Gastroesophageal sphincter (tissue), 4 donors: ENCODE measurements around the gene OR13C9. TPM values are rescaled to one million over a fixed set of nuclear protein-coding genes. Genes with fewer than 3 reads are reported as not detected.

Experiments used
- ATAC-seq: fragments of 150-250 bp; one replicate; pipeline ENCODE4 v1.9.1; 2016; ENCODE audit warnings: mild to moderate bottlenecking, moderate library complexity
- H3K27ac ChIP-seq, 4 donors: fragments of 200-600 bp; sonication (generic) in 3 of 4; 1 replicate in 3 of 4; 2 replicates in 1 of 4; pipeline ENCODE4 v1.5.1; 2016 to 2019
- H3K27me3 ChIP-seq: fragments of 200-600 bp; sonication (generic); one replicate; pipeline ENCODE4 v1.5.1; 2019
- H3K36me3 ChIP-seq, 2 donors: fragments of 200-600 bp; sonication (generic); one replicate each; pipeline ENCODE4 v1.5.1; 2019; ENCODE audit warnings: control low read depth in 1 of 2
- H3K4me1 ChIP-seq, 3 donors: fragments of 200-600 bp; sonication (generic); 1 replicate in 2 of 3; 2 replicates in 1 of 3; pipeline ENCODE4 v1.5.1; 2016 to 2019; ENCODE audit warnings: control low read depth in 2 of 3
- H3K4me3 ChIP-seq, 2 donors: fragments of 200-600 bp; sonication (generic); one replicate each; pipeline ENCODE4 v1.5.1; 2019; ENCODE audit warnings: mild to moderate bottlenecking in 1 of 2, moderate library complexity in 1 of 2
- H3K9me3 ChIP-seq, 3 donors: fragments of 200-600 bp; sonication (generic); one replicate each; pipeline ENCODE4 v1.5.1; 2017 to 2019; ENCODE audit warnings: control low read depth in 2 of 3
- EP300 ChIP-seq: sonication (generic); formaldehyde crosslinking; IDR thresholded peaks from one replicate; pipeline ENCODE4 v1.6.1; 2017; ENCODE audit warnings: antibody characterized with exemption, mild to moderate bottlenecking
- POLR2A ChIP-seq, 2 donors: fragments of 450-650 bp; IDR thresholded peaks; one replicate each; pipeline ENCODE4 v1.6.1; 2017; ENCODE audit warnings: antibody characterized with exemption in 2 of 2, mild to moderate bottlenecking in 2 of 2, moderate library complexity in 1 of 2
- POLR2AphosphoS5 ChIP-seq: sonication (generic); formaldehyde crosslinking; IDR thresholded peaks from one replicate; pipeline ENCODE4 v1.6.1; 2017; ENCODE audit warnings: antibody characterized with exemption
- WGBS, 2 donors: methylation state at CpG; one replicate each; pipeline ENCODE4 v1.1.5; 2018; ENCODE audit warnings: low coverage in 1 of 2; 5-methylcytosine and 5-hydroxymethylcytosine counted together
- total RNA-seq, 4 donors: library from RNA; depleted of rRNA; stranded (reverse); fragments of >200 nt; gene quantifications; one replicate each; pipeline ENCODE4 v1.1.0, GENCODE V29; 2016
- TF ChIP-seq, protein P1 (sequence below), 4 experiments: fragments of 200-600 bp in 2 of 4; fragments of 450-650 bp in 2 of 4; sonication (generic) in 1 of 4; IDR thresholded peaks; one replicate each; pipeline ENCODE4 v1.5.1; 2017 to 2019; ENCODE audit warnings: antibody characterized with exemption in 4 of 4, mild to moderate bottlenecking in 2 of 4, moderate library complexity in 2 of 4

OR13C9 gene
- total RNA-seq, 4 donors from 2014 or later: not detected

DNA sequence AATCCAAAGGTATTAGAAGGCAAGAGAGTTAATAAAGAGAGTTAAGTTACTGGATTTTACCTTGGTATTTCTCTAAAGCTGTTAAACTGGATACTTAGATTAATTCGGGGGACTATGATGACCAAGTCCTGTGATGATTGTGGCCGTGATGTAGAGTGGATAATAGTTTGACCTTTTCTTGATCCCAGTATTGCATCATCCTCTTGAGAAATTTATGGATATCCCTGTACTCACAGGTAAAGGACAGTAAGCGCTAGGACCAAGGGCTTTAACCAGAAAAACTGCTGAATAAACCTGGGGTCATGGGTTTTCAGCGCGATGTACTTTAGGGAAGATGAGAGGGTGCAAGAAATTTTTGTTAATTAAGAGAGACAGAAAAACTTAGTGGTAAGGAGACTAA is 40.7 kb downstream of the OR13C9 start:
- TF ChIP-seq EP300 (no peak), POLR2A (IDR thresholded peaks at IDR 0.05) (no peak), POLR2AphosphoS5 (no peak)
- TF ChIP-seq, protein P1, sequence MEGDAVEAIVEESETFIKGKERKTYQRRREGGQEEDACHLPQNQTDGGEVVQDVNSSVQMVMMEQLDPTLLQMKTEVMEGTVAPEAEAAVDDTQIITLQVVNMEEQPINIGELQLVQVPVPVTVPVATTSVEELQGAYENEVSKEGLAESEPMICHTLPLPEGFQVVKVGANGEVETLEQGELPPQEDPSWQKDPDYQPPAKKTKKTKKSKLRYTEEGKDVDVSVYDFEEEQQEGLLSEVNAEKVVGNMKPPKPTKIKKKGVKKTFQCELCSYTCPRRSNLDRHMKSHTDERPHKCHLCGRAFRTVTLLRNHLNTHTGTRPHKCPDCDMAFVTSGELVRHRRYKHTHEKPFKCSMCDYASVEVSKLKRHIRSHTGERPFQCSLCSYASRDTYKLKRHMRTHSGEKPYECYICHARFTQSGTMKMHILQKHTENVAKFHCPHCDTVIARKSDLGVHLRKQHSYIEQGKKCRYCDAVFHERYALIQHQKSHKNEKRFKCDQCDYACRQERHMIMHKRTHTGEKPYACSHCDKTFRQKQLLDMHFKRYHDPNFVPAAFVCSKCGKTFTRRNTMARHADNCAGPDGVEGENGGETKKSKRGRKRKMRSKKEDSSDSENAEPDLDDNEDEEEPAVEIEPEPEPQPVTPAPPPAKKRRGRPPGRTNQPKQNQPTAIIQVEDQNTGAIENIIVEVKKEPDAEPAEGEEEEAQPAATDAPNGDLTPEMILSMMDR (IDR thresholded peaks at IDR 0.05): no peak
- Histone ChIP-seq H3K27me3 (no peaks in the 10 kb centered on the region), H3K4me1 (no peaks in the 10 kb centered on the region), H3K4me3 (no peak overlapping the region), H3K36me3 (no peaks in the 10 kb centered on the region), H3K27ac (no peak overlapping the region), H3K9me3 (no peaks in the 10 kb centered on the region)
- no peak for ATAC-seq
- 78 to 82% methylated on average over 5 of the region's 5 CpGs for WGBS, 2 donors

DNA sequence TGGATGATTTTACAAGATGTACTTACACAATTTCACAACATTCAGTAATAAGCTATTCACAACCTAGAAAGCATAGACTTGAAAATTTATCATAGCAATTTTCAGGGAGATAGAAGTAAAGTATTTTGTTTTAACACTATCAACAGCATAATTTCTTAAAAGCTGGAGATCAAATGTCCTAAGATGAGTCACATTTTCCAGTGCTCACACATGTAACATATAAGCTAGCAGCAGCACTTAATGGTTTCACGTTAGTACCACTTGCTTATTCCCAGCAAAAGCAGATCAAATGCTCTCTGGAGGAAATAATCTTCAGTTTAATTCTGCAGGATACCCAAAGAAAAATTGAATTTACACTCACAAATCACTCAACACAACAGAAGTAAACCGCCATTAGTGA is 42.5 kb downstream of the OR13C9 start:
- no peaks in the 10 kb centered on the region for H3K27me3 ChIP-seq
- H3K9me3 ChIP-seq: no peaks in the 10 kb centered on the region
- H3K4me1 ChIP-seq: no peaks in the 10 kb centered on the region
- TF ChIP-seq, protein P1 (IDR thresholded peaks at IDR 0.05): no peak
- TF ChIP-seq POLR2A (IDR thresholded peaks at IDR 0.05) (no peak), EP300 (no peak), POLR2AphosphoS5 (no peak)
- ATAC-seq: no peak
- no peaks in the 10 kb centered on the region for H3K36me3 ChIP-seq
- H3K27ac ChIP-seq: no peak overlapping the region
- no peak overlapping the region for H3K4me3 ChIP-seq
- 54 to 75% methylated on average over 2 of the region's 2 CpGs for WGBS, 2 donors

DNA sequence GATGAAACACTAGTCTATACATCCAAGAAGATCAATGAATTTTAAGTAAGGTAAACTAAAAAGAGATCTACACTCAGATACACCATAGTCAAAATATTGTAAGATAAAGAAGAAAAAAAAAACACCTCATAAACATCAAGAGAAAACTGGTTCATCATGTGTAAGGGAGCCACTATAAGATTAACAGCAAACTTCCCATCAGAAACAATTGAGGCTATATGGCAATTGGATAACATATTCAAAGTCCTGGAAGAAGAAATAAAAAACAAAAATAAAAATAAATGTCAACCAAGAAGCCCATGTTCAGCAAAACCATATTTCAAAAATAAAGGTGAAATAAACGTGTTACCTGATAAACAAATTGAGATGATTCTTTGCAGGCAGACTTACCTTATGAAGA is 45.4 kb downstream of the OR13C9 start:
- Histone ChIP-seq H3K36me3 (no peaks in the 10 kb centered on the region), H3K4me1 (no peaks in the 10 kb centered on the region), H3K27ac (no peak overlapping the region), H3K4me3 (no peak overlapping the region), H3K27me3 (no peaks in the 10 kb centered on the region), H3K9me3 (no peaks in the 10 kb centered on the region)
- ATAC-seq: no peak
- 50 to 67% methylated on average over 1 of the region's 1 CpG for WGBS, 2 donors
- TF ChIP-seq POLR2AphosphoS5: no peak
- TF ChIP-seq POLR2A (IDR thresholded peaks at IDR 0.05): no peak
- TF ChIP-seq, protein P1 (IDR thresholded peaks at IDR 0.05): no peak
- TF ChIP-seq EP300: no peak

- Histone ChIP-seq H3K36me3 (no peaks in the 10 kb centered on the region), H3K4me1 (no peaks in the 10 kb centered on the region), H3K27me3 (no peaks in the 10 kb centered on the region), H3K4me3 (no peak within 1 kb of the TSS), H3K9me3 (no peaks in the 10 kb centered on the region), H3K27ac (no peak within 1 kb of the TSS)
- no peak for ATAC-seq
- TF ChIP-seq POLR2A (IDR thresholded peaks at IDR 0.05) (no peak), EP300 (no peak), POLR2AphosphoS5 (no peak)
- 88 to 96% methylated on average over 4 of the region's 4 CpGs for WGBS, 2 donors
These were observed 49.1 kb downstream of the OR13C9 start, which contains the start of gene OR13C8 for GRCh38 chr9:104568868-104569267. Gene OR13C8 (plus strand): TSS chr9:104569168. CDS start chr9:104569168, 0 bp downstream.

Other genes with a start within 250 kb of the OR13C9 start
- gene OR13F1, start 113.9 kb downstream of the OR13C9 start, total RNA-seq: not detected
- gene OR13C4, start 91.0 kb downstream of the OR13C9 start, total RNA-seq: not detected
- not detected for gene OR13C3, start 81.3 kb downstream of the OR13C9 start, total RNA-seq
- not detected for gene OR13C8, start 49.0 kb downstream of the OR13C9 start, total RNA-seq
- not detected for gene OR13C5, start 18.8 kb downstream of the OR13C9 start, total RNA-seq
- gene OR13C2, start 12.6 kb downstream of the OR13C9 start, total RNA-seq: not detected
- not detected for gene OR13D1, start 76.3 kb upstream of the OR13C9 start, total RNA-seq
- gene NIPSNAP3A, start 129.5 kb upstream of the OR13C9 start, total RNA-seq: 10 to 100 TPM; 21.9 to 42.0 (median 24.4) TPM
- 10 to 100 TPM in 1 of 4 donors, 1 to 10 TPM in 3; 1.7 to 10.1 (median 3.2) TPM for gene NIPSNAP3B, start 145.9 kb upstream of the OR13C9 start, total RNA-seq